ENCODE results near the gene ADARB2. TPM values are rescaled to one million over a fixed set of nuclear protein-coding genes. Genes with fewer than 3 reads are reported as not detected.
"Not testable (repeated sequence)": the region's sequence is repeated elsewhere in the genome, so short reads cannot be mapped to it uniquely, and the experiment has no call there.

Gene ADARB2
- total RNA-seq, 2 donors from 2014 or later = 1.1 to 1.8 TPM

- Histone ChIP-seq H3K27me3 (ENCODE audit: control insufficient read depth, insufficient read depth, low read length, poor library complexity, severe bottlenecking) (no peaks in the 10 kb centered on the region), H3K36me3 (ENCODE audit: control insufficient read depth, insufficient read depth, low read length) (no peaks in the 10 kb centered on the region), H3K9me3 (ENCODE audit: control insufficient read depth, low read length) (no peaks in the 10 kb centered on the region), H3K4me1 (ENCODE audit: control insufficient read depth, insufficient read depth, low read length) (no peaks in the 10 kb centered on the region), H3K9ac (ENCODE audit: extremely low read depth, low read length, poor library complexity, severe bottlenecking) (no peak overlapping the region), H3K4me3 (ENCODE audit: low read length) (no peak overlapping the region), H3K27ac (ENCODE audit: low read depth, low read length) (no peak overlapping the region)
- 95 to 99% methylated on average over 15 to 19 of the region's 19 CpGs for WGBS, 2 experiments (ENCODE audit: insufficient coverage in 1 of 2, insufficient read length in 1 of 2)
- Mint-ChIP-seq H3K27ac (no peak overlapping the region), H3K4me1 (peaks cover 12% of the 10 kb centered on the region), H3K27me3 (ENCODE audit: insufficient read depth) (no peaks in the 10 kb centered on the region), H3K4me3 (no peak overlapping the region), H3K9me3 (no peaks in the 10 kb centered on the region), H3K36me3 (ENCODE audit: low read depth) (no peaks in the 10 kb centered on the region)
- DNase-seq = peak; percentile 33
- TF ChIP-seq, protein P1, sequence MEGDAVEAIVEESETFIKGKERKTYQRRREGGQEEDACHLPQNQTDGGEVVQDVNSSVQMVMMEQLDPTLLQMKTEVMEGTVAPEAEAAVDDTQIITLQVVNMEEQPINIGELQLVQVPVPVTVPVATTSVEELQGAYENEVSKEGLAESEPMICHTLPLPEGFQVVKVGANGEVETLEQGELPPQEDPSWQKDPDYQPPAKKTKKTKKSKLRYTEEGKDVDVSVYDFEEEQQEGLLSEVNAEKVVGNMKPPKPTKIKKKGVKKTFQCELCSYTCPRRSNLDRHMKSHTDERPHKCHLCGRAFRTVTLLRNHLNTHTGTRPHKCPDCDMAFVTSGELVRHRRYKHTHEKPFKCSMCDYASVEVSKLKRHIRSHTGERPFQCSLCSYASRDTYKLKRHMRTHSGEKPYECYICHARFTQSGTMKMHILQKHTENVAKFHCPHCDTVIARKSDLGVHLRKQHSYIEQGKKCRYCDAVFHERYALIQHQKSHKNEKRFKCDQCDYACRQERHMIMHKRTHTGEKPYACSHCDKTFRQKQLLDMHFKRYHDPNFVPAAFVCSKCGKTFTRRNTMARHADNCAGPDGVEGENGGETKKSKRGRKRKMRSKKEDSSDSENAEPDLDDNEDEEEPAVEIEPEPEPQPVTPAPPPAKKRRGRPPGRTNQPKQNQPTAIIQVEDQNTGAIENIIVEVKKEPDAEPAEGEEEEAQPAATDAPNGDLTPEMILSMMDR (conservative IDR thresholded peaks at IDR 0.05) = no peak
Measured at GRCh38 chr10:1398626-1399410, 338.5 kb downstream of the ADARB2 start.

- H3K9me3 Mint-ChIP-seq; H3K4me3 Mint-ChIP-seq; H3K27me3 Mint-ChIP-seq (ENCODE audit: insufficient read depth); H3K27ac ChIP-seq (ENCODE audit: low read depth, low read length); H3K27me3 ChIP-seq (ENCODE audit: control insufficient read depth, insufficient read depth, low read length, poor library complexity, severe bottlenecking); H3K9me3 ChIP-seq (ENCODE audit: control insufficient read depth, low read length); H3K9ac ChIP-seq (ENCODE audit: extremely low read depth, low read length, poor library complexity, severe bottlenecking); H3K4me1 ChIP-seq (ENCODE audit: control insufficient read depth, insufficient read depth, low read length); H3K27ac Mint-ChIP-seq; H3K36me3 ChIP-seq (ENCODE audit: control insufficient read depth, insufficient read depth, low read length); H3K36me3 Mint-ChIP-seq (ENCODE audit: low read depth); H3K4me3 ChIP-seq (ENCODE audit: low read length): not testable (repeated sequence)
- 92 to 95% methylated on average over 11 to 15 of the region's 15 CpGs for WGBS, 2 experiments (ENCODE audit: insufficient coverage in 1 of 2, insufficient read length in 1 of 2)
- peaks cover 12% of the 10 kb centered on the region for H3K4me1 Mint-ChIP-seq
- DNase-seq = peak; percentile 22
Measured at GRCh38 chr10:1398116-1398515, 339.2 kb downstream of the ADARB2 start.

DNA sequence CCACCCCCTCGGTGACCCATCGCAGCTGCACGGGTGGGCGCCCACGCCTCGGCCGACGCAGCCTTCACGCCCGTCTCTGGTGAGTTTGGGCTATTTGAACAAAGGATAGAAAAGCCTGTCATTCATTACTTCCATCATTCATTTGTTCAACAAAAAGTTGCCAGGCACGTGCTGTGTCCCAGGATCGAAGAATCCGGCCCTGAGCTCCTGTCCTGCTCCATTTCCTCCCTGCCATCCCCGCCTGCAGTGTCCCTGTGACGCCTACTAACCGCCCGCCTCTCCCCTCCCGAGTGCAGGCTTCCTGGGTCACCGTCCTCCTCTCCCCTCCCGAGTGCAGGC is 341.1 kb downstream of the ADARB2 start:
- Histone ChIP-seq H3K36me3 (ENCODE audit: control insufficient read depth, insufficient read depth, low read length) (no peaks in the 10 kb centered on the region), H3K4me1 (ENCODE audit: control insufficient read depth, insufficient read depth, low read length) (no peaks in the 10 kb centered on the region), H3K9ac (ENCODE audit: extremely low read depth, low read length, poor library complexity, severe bottlenecking) (no peak overlapping the region), H3K9me3 (ENCODE audit: control insufficient read depth, low read length) (no peaks in the 10 kb centered on the region), H3K27ac (ENCODE audit: low read depth, low read length) (no peak overlapping the region), H3K27me3 (ENCODE audit: control insufficient read depth, insufficient read depth, low read length, poor library complexity, severe bottlenecking) (no peaks in the 10 kb centered on the region), H3K4me3 (ENCODE audit: low read length) (no peak overlapping the region)
- H3K9me3 Mint-ChIP-seq = no peaks in the 10 kb centered on the region
- H3K4me1 Mint-ChIP-seq = peaks cover 12% of the 10 kb centered on the region
- WGBS, 2 experiments (ENCODE audit: insufficient coverage in 1 of 2, insufficient read length in 1 of 2) = 89 to 92% methylated on average over 4 to 20 of the region's 20 CpGs
- H3K36me3 Mint-ChIP-seq (ENCODE audit: low read depth) = no peaks in the 10 kb centered on the region
- no peak for DNase-seq
- no peaks in the 10 kb centered on the region for H3K27me3 Mint-ChIP-seq (ENCODE audit: insufficient read depth)
- no peak overlapping the region for H3K27ac Mint-ChIP-seq
- TF ChIP-seq, protein P1 (conservative IDR thresholded peaks at IDR 0.05) = no peak
- H3K4me3 Mint-ChIP-seq = no peak overlapping the region
